ENCODE data around the gene CLBA1. TPM values are rescaled to one million over a fixed set of nuclear protein-coding genes. Genes with fewer than 3 reads are reported as not detected.
A peak's percentile ranks its signal among the peaks of the same experiment; 100 is the strongest.
"Not testable (repeated sequence)": the region's sequence is repeated elsewhere in the genome, so short reads cannot be mapped to it uniquely, and the experiment has no call there.

The CLBA1 gene
- total RNA-seq, 4 donors from 2014 or later, result 2.4 to 8.8 (median 5.8) TPM

GRCh38 chr14:105028251-105028927 lies 42.8 kb downstream of the CLBA1 start:
- no peak for ATAC-seq
- WGBS, 2 donors (ENCODE audit: low coverage in 1 of 2), result 78 to 81% methylated on average over 9 to 11 of the region's 12 CpGs
- H3K9me3 ChIP-seq, result no peaks in the 10 kb centered on the region
- no peak overlapping the region for H3K27ac ChIP-seq
- H3K4me3 ChIP-seq, result no peak overlapping the region
- peaks cover 6% of the 10 kb centered on the region for H3K27me3 ChIP-seq
- H3K36me3 ChIP-seq, result no peaks in the 10 kb centered on the region
- peaks cover 0 to 8% (median 0%) of the 10 kb centered on the region in 3 donors for H3K4me1 ChIP-seq
- TF ChIP-seq EP300 (IDR thresholded peaks at IDR 0.05) (no peak), CTCF (IDR thresholded peaks at IDR 0.05) (no peak), POLR2AphosphoS5 (IDR thresholded peaks at IDR 0.05) (no peak), POLR2A (IDR thresholded peaks at IDR 0.05) (no peak)

- Histone ChIP-seq H3K27ac (no peak overlapping the region), H3K36me3 (no peaks in the 10 kb centered on the region), H3K4me1 (peaks cover 0 to 8% (median 0%) of the 10 kb centered on the region in 3 donors), H3K27me3 (peaks cover 16% of the 10 kb centered on the region), H3K9me3 (no peaks in the 10 kb centered on the region), H3K4me3 (no peak overlapping the region)
- ATAC-seq, result no peak
- TF ChIP-seq CTCF (IDR thresholded peaks at IDR 0.05), result no peak
- no peak for TF ChIP-seq POLR2A (IDR thresholded peaks at IDR 0.05)
- no peak for TF ChIP-seq POLR2AphosphoS5 (IDR thresholded peaks at IDR 0.05)
- 48 to 63% methylated on average over 4 of the region's 7 CpGs for WGBS, 2 donors (ENCODE audit: low coverage in 1 of 2)
Observed at GRCh38 chr14:105029402-105029801, 43.8 kb downstream of the CLBA1 start.

- H3K27ac ChIP-seq, result no peak overlapping the region
- no peak overlapping the region for H3K4me3 ChIP-seq
- peaks cover 0 to 8% (median 0%) of the 10 kb centered on the region in 3 donors for H3K4me1 ChIP-seq
- ATAC-seq, result no peak
- no peak for TF ChIP-seq POLR2A (IDR thresholded peaks at IDR 0.05)
- TF ChIP-seq POLR2AphosphoS5 (IDR thresholded peaks at IDR 0.05), result no peak
- TF ChIP-seq EP300 (IDR thresholded peaks at IDR 0.05), result no peak
- TF ChIP-seq CTCF (IDR thresholded peaks at IDR 0.05), result no peak
- no peaks in the 10 kb centered on the region for H3K9me3 ChIP-seq
- peaks cover 16% of the 10 kb centered on the region for H3K27me3 ChIP-seq
- 69% methylated on average over 2 of the region's 2 CpGs; no CpG with 5 or more reads in 1 of the 2 donors for WGBS, 2 donors (ENCODE audit: low coverage in 1 of 2)
- no peaks in the 10 kb centered on the region for H3K36me3 ChIP-seq
Observed at GRCh38 chr14:105030194-105030593, 44.6 kb downstream of the CLBA1 start.

GRCh38 chr14:105030836-105031396 lies 45.3 kb downstream of the CLBA1 start:
- WGBS, 2 donors (ENCODE audit: low coverage in 1 of 2), result 84 to 100% methylated on average over 1 to 8 of the region's 9 CpGs
- no peak for TF ChIP-seq POLR2AphosphoS5 (IDR thresholded peaks at IDR 0.05)
- TF ChIP-seq EP300 (IDR thresholded peaks at IDR 0.05), result no peak
- no peak for TF ChIP-seq CTCF (IDR thresholded peaks at IDR 0.05)
- no peak for TF ChIP-seq POLR2A (IDR thresholded peaks at IDR 0.05)
- H3K9me3 ChIP-seq, result no peaks in the 10 kb centered on the region
- no peak for ATAC-seq
- H3K27ac ChIP-seq, result no peak overlapping the region
- H3K36me3 ChIP-seq, result no peaks in the 10 kb centered on the region
- H3K4me1 ChIP-seq, result peaks cover 0 to 8% (median 0%) of the 10 kb centered on the region in 3 donors
- peaks cover 16% of the 10 kb centered on the region for H3K27me3 ChIP-seq
- no peak overlapping the region for H3K4me3 ChIP-seq

- WGBS, 2 donors (ENCODE audit: low coverage in 1 of 2), result 82 to 89% methylated on average over 4 to 5 of the region's 5 CpGs
- not testable (repeated sequence) for H3K9me3 ChIP-seq, H3K36me3 ChIP-seq, H3K27ac ChIP-seq, H3K4me3 ChIP-seq, ATAC-seq, H3K4me1 ChIP-seq
- peaks cover 16% of the 10 kb centered on the region for H3K27me3 ChIP-seq
Observed at GRCh38 chr14:105032451-105032901, 46.9 kb downstream of the CLBA1 start.

- Histone ChIP-seq H3K4me3 (peak overlapping the region; percentile 15 to 42), H3K27ac (peak overlapping the region in 1 of 4 donors; percentile 25), H3K27me3 (peaks cover 16% of the 10 kb centered on the region)
- not testable (repeated sequence) for H3K4me1 ChIP-seq, ATAC-seq, H3K36me3 ChIP-seq, H3K9me3 ChIP-seq
- WGBS, 2 donors (ENCODE audit: low coverage in 1 of 2), result 5 to 26% methylated on average over 6 to 37 of the region's 45 CpGs
Observed at GRCh38 chr14:105033412-105033900, 47.9 kb downstream of the CLBA1 start.

Data from gastroesophageal sphincter (tissue), 4 donors.